ENCODE measurements around the gene MLLT6.

The MLLT6 gene

DNA sequence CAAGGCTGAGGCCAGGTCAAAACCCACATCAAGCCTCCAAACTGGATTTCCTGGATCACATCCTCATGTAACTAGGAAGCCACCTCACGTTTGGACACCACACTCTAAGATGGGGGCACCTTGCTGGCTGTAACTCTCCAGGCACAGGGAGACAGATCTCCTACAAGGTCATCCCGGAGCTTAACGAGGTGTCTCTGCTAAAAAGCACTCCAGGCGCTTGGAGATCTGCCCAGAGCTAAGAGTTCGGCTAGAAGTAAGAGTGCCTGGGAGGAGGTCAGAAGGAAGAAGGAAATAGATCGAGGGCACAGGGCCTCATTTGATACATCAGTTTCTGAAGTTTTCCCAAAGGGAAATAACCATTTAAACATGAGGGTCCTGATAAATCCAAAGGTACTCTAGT is 63.3 kb downstream of the MLLT6 start:
- DNase-seq (ENCODE audit: low read depth) = no peak

- no peak for DNase-seq (ENCODE audit: low read depth)
Observed at GRCh38 chr17:38773258-38773657, 68.2 kb downstream of the MLLT6 start.

DNA sequence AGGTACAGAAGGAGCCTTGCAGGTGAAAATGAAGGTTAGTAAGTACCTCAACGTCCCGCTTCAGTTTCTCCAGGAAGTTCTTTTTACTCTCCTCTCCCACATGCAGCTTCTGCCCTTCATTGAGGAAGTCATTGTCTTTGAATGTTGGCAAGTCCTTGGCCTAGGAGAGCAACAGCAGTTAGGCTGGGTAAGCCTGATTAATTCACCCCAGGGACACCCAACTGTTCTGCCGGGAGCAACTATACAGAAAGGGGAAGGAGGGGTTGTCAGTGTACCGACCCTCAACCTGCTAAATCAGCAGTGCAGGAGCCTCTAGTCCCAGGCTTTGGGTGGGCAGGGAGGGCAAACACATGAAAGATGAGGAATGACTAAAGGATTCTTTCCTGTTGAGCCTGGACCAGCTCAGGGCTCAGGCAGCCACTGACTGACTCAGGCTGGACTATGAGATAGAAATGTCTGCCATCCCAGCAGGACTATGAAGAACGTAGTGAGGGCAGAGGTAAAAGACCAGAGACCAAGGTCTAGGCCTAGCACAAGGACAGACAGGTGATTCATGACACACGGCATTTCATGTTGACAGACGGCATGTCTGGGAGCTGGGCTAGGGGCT is 72.7 kb downstream of the MLLT6 start:
- no peak for DNase-seq (ENCODE audit: low read depth)
